ENCODE results near the gene CDKN1A.
A peak's percentile ranks its signal among the peaks of the same experiment; 100 is the strongest.

CDKN1A gene

DNA sequence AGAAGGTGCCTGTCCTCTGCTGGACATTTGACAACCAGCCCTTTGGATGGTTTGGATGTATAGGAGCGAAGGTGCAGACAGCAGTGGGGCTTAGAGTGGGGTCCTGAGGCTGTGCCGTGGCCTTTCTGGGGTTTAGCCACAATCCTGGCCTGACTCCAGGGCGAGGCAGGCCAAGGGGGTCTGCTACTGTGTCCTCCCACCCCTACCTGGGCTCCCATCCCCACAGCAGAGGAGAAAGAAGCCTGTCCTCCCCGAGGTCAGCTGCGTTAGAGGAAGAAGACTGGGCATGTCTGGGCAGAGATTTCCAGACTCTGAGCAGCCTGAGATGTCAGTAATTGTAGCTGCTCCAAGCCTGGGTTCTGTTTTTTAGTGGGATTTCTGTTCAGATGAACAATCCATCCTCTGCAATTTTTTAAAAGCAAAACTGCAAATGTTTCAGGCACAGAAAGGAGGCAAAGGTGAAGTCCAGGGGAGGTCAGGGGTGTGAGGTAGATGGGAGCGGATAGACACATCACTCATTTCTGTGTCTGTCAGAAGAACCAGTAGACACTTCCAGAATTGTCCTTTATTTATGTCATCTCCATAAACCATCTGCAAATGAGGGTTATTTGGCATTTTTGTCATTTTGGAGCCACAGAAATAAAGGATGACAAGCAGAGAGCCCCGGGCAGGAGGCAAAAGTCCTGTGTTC lies 1.3 kb upstream of the CDKN1A start:
- DNase-seq (ENCODE audit: low read depth in 3 of 3, low spot score in 1 of 3), result no peak

DNA sequence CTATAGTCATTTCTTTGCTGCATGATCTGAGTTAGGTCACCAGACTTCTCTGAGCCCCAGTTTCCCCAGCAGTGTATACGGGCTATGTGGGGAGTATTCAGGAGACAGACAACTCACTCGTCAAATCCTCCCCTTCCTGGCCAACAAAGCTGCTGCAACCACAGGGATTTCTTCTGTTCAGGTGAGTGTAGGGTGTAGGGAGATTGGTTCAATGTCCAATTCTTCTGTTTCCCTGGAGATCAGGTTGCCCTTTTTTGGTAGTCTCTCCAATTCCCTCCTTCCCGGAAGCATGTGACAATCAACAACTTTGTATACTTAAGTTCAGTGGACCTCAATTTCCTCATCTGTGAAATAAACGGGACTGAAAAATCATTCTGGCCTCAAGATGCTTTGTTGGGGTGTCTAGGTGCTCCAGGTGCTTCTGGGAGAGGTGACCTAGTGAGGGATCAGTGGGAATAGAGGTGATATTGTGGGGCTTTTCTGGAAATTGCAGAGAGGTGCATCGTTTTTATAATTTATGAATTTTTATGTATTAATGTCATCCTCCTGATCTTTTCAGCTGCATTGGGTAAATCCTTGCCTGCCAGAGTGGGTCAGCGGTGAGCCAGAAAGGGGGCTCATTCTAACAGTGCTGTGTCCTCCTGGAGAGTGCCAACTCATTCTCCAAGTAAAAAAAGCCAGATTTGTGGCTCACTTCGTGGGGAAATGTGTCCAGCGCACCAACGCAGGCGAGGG lies 594 bp upstream of the CDKN1A start:
- DNase-seq (ENCODE audit: low read depth in 3 of 3, low spot score in 1 of 3), result no peak

DNA sequence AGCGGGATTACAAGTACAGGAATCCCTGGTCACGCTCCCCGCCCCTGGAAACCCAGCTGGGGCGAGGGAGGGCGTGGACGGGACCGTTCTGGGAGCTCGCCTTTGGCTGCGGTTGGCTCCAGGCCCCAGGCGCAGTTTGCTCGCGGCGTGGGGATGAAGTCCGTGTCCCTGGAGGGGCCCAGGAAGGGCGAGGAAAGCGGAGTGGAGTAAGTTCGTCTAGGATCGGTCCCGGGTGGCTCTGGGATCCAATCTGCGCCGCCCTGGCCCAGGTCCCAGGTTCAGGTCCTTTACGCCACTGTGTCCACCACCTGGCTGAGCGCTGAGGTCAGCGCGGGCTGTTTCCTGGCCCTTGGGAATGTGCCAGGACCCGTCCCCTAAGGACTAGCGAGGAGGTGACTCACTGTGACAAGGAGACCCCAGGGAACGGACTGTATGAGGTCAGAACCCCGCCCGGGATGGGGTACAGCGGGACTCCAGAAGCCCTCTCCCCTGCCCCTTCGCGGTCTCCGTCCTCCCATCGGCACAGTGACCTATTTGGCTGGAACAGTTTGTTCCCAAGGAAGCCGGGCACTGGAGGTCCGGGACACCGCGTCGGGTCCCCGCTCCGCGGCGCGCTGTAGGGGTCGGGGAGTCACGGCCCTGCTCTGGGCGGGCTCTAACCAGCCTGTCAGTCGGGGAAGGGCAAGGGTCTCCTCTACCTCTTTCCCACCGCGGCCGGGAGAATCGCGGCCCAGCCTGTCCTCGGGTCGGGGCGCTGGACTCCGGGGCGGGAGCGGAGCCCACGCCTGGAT lies 724 bp downstream of the CDKN1A start:
- no peak for DNase-seq (ENCODE audit: low read depth in 3 of 3, low spot score in 1 of 3)

DNA sequence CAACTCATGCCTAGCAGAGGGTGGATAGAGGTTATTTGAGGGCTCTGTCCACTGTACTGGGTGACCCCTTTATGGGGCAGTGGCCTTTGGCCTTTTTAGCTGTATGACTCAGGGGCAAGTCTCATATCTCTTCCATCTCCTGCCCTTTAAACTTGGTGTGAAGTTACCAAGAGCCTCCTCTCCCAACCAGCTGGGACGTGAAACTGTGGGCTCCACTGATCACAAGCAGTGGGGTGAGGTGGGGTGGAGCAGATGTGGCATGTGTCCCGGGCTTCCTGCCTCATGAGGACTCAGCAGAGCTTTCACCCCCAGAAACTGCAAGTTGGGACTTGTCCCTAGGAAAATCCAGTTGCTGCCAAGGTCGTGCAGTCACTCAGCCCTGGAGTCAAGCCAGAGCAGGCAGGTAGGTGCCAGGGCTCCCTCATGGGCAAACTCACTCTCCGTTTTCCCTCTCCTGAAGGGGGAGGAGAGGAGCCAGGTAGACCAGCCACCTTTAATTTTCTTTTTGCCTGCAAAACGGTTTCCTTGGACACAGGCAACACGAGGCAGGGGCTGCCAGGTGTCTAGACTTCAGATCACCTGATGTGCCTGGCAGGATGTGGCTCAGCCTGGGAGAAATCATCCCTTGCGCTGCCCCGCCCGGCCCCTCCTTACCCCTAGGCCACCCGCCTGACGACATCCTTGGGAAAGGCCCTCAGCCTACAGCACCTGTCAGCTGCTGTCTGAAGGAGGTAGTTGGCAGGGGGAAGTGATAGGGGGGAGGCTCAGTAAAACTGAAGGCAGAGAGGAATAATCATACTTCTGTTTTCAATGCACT lies 4.0 kb downstream of the CDKN1A start:
- DNase-seq (ENCODE audit: low read depth in 3 of 3, low spot score in 1 of 3), result peak; percentile 41 to 67 (median 50)

DNA sequence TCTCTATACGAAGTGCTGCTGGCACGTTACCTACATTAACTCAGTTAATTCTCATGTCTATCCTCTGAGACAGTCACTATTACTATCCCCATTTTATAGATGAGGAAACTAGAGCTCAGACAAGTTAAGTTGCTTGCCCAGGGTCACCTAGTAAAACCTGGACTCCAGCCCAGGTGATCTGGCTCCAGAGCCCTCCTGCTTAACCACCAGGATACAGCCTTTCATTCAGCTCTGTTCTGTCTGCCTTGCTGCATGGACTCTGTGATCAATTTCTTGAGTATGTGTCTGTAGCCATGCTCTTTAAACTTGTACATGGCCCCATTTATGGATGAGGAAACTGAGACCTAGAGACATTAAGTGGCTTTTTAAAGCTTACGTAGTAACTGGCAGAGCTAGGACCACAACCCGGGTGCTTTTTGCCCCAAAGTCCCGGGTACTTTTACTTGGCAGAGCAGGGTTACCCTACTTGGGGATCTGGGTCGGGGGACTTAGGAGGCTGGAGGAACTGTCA lies 4.7 kb downstream of the CDKN1A start:
- no peak for DNase-seq (ENCODE audit: low read depth in 3 of 3, low spot score in 1 of 3)

DNA sequence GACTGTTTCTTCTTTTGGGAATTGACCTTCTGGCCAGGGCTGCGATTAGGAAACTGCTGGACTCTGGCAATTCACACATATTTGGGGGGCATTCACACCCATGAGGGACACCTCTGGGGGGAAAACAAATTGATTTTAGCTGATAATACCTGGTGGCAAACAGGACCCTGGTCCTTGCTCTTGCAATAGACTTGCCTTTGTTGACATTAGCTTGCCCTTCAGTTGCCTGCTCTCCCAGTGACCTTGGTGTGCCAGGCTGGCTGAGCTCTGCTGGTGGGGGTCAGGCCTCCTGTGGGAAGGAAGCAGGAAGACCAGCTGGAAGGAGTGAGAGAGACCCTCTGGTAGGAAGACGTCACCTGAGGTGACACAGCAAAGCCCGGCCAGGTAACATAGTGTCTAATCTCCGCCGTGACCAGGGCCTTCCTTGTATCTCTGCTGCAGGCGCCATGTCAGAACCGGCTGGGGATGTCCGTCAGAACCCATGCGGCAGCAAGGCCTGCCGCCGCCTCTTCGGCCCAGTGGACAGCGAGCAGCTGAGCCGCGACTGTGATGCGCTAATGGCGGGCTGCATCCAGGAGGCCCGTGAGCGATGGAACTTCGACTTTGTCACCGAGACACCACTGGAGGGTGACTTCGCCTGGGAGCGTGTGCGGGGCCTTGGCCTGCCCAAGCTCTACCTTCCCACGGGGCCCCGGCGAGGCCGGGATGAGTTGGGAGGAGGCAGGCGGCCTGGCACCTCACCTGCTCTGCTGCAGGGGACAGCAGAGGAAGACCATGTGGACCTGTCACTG lies 5.3 kb downstream of the CDKN1A start:
- no peak for DNase-seq (ENCODE audit: low read depth in 3 of 3, low spot score in 1 of 3)

DNA sequence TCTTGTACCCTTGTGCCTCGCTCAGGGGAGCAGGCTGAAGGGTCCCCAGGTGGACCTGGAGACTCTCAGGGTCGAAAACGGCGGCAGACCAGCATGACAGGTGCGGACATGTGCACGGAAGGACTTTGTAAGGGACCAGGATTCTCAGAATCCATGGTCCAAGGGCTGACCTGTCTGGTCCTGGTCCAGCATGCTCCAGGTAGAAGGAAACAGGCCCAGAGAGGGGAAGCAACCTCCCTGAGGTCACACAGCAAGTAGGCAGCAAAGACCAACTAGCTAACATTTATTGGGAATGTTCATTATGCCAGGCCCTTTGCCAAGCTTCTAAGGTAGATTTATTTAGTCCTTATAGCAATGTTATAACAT lies 5.9 kb downstream of the CDKN1A start:
- DNase-seq (ENCODE audit: low read depth in 3 of 3, low spot score in 1 of 3), result no peak

DNA sequence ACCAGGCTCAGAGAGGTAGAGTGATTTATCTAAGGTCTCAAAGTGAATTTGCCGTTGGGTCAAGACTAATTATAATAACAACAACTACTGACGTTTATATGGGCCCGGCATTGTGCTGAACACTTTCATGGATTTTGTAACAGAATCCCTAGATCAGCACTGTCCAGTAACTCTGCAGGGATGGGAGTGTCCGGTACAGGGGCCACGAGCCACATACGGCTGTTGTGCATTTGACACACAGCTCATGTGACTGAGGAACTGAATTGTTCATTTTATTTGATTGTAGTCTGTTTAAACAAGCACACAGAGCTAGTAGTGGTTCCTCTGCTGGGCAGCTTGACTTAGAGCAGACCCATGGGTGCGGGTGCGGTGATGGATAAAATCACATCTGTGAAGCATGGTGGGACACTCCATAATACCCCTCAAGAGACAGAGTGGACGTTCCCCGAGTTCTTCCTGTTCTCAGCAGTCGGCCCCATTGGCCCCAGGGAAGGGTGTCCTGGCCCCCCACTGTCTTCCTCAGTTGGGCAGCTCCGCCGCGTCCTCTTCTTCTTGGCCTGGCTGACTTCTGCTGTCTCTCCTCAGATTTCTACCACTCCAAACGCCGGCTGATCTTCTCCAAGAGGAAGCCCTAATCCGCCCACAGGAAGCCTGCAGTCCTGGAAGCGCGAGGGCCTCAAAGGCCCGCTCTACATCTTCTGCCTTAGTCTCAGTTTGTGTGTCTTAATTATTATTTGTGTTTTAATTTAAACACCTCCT lies 6.8 kb downstream of the CDKN1A start:
- DNase-seq (ENCODE audit: low read depth in 3 of 3, low spot score in 1 of 3), result no peak

DNA sequence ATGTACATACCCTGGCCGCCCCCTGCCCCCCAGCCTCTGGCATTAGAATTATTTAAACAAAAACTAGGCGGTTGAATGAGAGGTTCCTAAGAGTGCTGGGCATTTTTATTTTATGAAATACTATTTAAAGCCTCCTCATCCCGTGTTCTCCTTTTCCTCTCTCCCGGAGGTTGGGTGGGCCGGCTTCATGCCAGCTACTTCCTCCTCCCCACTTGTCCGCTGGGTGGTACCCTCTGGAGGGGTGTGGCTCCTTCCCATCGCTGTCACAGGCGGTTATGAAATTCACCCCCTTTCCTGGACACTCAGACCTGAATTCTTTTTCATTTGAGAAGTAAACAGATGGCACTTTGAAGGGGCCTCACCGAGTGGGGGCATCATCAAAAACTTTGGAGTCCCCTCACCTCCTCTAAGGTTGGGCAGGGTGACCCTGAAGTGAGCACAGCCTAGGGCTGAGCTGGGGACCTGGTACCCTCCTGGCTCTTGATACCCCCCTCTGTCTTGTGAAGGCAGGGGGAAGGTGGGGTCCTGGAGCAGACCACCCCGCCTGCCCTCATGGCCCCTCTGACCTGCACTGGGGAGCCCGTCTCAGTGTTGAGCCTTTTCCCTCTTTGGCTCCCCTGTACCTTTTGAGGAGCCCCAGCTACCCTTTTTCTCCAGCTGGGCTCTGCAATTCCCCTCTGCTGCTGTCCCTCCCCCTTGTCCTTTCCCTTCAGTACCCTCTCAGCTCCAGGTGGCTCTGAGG lies 7.6 kb downstream of the CDKN1A start:
- DNase-seq (ENCODE audit: low read depth in 3 of 3, low spot score in 1 of 3), result no peak

DNA sequence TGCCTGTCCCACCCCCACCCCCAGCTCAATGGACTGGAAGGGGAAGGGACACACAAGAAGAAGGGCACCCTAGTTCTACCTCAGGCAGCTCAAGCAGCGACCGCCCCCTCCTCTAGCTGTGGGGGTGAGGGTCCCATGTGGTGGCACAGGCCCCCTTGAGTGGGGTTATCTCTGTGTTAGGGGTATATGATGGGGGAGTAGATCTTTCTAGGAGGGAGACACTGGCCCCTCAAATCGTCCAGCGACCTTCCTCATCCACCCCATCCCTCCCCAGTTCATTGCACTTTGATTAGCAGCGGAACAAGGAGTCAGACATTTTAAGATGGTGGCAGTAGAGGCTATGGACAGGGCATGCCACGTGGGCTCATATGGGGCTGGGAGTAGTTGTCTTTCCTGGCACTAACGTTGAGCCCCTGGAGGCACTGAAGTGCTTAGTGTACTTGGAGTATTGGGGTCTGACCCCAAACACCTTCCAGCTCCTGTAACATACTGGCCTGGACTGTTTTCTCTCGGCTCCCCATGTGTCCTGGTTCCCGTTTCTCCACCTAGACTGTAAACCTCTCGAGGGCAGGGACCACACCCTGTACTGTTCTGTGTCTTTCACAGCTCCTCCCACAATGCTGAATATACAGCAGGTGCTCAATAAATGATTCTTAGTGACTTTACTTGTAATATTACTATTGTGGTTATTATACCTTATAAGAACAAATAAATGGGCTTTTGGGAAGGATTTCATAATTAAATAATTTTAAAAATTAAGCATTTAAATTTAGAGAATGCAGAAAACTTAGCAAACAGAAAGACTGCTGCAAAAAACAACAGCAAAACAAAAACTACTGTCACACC lies 8.4 kb downstream of the CDKN1A start:
- no peak for DNase-seq (ENCODE audit: low read depth in 3 of 3, low spot score in 1 of 3)

DNA sequence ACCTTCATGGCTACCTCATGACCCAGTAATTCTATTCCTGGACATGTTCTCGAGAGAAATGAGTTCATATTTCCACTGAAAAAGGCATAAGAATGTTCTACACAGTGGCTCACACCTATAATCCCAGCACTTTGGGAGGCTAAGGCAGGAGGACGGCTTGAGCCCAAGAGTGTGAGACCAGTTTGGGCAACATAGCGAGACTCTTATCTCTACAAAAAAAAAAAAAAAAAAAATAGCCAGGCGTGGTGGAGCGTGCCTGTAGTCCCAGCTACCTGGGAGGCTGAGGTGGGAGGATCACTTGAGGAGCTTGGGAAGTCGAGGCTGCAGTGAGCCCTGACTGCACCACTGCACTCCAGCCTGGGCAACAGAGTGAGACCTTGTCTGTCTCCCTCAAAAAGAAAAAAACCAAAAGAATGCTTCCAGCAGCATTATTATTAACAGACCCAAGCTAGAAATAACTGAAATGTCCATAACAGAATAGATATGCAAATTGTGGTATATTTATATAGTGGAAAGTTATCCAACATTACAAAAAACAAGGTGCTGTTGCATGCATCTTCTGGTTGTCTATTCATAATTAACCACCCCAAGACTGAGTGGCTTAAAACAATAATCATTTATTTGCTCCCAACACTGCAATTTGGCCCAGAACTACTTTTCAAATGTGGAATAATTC lies 9.7 kb downstream of the CDKN1A start:
- no peak for DNase-seq (ENCODE audit: low read depth in 3 of 3, low spot score in 1 of 3)

DNA sequence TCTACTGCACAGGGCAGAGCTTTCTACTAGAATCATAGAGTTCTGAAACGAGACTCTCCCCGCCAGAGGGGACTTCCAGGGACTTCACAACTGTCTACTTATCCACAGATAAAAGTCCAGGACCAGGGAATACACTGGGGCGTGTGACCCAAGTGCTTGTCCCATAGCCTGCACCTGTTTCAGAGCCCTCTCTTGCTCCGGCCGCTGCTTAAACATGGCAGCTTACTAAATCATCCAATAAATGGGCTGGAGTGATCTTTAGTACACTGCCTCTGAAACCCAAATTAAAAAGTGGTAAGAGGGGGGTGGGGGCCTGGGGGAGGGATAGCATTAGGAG lies 10.2 kb downstream of the CDKN1A start:
- DNase-seq (ENCODE audit: low read depth in 3 of 3, low spot score in 1 of 3), result no peak

DNA sequence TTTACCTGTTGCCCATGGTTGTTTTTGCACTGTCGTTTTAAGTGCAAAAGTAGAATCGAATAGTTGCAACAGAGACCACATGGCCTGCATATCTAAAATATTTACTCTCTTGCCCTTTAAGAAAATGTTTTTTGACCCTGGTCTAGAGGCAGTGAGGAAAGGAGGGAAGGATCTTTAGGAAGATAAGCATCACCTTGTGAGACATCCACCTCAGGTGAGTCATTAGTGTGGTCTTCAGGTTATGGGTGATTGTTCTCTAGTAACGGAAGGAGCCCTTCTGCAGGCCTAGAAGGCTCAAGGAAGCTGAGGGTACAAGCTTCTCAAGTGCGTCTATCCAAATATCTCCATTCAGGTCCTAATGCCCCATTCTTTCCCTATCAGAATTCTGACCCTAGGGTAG lies 12.5 kb downstream of the CDKN1A start:
- no peak for DNase-seq (ENCODE audit: low read depth in 3 of 3, low spot score in 1 of 3)

DNA sequence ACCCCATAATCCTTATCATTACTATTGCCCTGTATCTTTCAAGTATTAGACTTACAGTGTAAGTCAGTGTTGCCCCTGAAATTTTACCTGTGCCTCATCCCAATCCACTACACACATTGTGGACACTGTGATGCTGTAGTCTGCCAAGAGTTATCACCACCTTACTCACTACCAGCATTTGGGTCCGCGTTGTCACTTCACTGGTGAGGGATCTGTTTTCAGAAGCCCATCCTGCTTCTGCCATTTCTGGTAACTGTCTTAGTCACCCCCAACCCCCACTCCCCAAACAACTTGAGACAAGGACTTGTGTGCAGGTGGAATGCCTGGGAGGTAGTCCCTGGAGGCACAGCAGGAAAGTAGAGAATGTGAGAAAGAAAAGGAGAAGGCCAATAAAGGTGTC lies 13.1 kb downstream of the CDKN1A start:
- DNase-seq (ENCODE audit: low read depth in 3 of 3, low spot score in 1 of 3), result no peak

DNA sequence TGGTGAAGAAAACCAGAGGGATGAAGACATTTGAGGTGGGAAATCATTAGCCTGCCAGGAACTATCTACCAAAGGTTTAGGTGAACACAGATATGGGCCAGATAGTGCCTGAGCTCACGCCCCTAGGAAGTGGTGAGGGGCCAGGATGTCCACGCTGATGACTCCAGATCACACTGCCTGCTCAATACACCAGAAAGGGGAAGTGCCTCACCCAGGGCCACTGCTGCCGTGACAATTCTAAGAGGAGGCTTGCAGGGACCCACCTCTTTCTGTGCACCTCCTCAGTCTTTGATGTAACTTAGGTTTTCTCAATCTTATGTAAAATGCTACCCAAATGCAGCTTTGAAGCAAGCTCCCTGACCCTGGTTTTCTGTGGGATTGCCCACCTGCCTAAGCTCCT lies 13.7 kb downstream of the CDKN1A start:
- no peak for DNase-seq (ENCODE audit: low read depth in 3 of 3, low spot score in 1 of 3)

DNA sequence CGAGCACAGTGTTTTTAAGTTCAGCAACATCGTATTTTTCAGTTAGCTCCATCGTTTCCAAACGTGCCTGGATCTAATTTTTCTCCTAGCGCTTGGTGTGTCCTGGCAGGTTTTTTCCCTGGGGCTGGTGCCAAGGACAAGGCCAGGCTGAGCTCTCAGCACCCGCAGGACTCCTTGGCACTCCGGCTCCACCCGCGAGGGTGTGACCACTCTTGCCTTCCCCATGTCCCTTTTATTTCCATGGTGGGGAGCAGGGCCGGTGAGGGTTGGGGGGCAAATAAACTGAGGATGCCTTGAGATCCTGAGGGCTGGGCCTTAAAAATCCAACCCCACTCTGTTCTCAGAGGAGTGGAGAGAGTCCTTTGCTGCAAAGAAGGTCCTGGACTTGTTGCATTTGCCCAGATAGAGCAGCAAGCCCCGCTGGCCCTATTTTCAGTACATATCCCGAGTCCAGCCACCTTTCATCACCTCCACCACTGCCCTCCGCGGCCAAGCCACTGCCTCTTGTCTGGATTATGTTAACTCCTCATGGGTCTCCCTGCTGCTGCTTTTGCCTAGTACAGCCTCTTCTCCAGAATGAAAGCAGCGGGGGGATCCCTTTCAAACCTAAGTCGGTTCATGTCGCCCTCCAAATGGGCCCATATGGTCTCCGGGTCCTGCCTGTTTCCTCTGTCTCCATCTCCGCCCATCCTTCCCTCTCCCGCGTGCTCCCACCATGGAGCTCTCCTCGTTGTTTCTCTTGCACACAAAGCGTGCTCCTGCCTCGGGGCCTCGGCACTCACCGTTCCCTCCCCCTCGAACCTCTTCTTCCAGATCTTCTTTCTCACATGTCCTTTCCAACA lies 14.6 kb downstream of the CDKN1A start:
- no peak for DNase-seq (ENCODE audit: low read depth in 3 of 3, low spot score in 1 of 3)

DNA sequence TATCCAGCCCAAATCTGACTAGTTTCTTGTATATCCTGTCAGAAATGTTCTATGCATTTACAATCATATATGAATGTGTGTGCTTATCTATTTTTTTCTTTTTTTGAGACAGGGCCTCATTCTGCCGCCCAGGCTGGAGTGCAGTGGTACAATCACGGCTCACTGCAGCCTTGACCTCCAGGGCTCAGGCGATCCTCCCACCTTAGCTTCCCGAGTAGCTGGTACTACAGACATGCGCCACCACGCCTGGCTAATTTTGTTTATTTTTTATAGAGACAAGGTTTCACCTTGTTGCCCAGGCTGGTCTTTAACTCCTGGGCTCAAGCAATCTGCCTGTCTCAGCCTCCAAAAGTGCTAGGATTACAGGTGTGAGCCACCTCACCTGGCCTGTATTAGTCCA lies 16.1 kb downstream of the CDKN1A start:
- no peak for DNase-seq (ENCODE audit: low read depth in 3 of 3, low spot score in 1 of 3)

Measured in stimulated activated CD4-positive, alpha-beta T cell treated with anti-CD3 and anti-CD28 coated beads, TNF-alpha, amount 100 ng/mL, for 1 hour (primary cell).